IPS-NIHi7 (cell line): Measurements from ENCODE around the gene FDXR.
"Not testable (repeated sequence)": the region's sequence is repeated elsewhere in the genome, so short reads cannot be mapped to it uniquely, and the experiment has no call there.

ENCODE experiments used
- DNase-seq: peaks from one replicate; pipeline ENCODE4 v3.0.0; 2012; ENCODE audit warnings: mixed read lengths; ENCODE audit errors: extremely low spot score

The FDXR gene

DNA sequence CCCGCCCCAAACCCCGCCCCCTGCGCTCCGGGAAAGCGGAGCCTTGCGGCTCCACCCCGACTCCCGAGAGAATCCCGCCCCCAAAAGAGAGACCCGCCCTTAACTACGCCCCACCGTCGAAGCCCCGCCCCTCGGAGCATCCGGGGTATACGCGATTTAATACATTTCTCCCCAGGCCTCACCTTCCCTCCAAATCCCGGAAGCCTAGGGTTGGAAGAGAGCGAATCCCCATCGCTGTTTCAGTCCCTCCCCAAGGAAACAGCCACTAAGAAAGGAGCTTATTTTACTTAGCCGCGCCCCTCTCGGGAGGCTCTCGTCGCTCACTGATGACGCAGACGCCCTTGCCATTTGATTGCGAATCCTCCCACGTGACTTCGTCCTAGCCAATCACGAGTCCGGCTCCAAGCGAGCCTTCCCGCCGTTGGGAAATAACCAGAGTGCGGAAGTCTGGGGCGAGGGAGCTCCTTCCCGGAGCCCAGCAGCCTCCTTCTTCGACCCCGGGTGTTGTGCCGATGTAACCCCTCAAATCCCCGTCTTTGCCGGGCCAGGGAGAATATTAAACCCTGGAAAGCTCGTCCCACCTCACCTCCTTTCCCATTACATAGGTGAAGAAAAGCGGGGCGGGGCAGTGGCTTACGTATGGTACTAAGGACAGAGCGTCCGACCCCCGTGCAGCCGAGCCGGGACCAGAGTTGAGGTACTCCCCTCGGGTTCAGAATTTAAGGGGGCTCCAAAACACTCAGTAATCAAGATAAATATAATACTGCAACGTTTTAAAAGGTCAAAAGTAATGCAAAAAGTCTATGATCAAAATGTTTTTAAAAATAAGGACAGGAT is 461 bp upstream of the FDXR start:
- peak; percentile 100 for DNase-seq

DNA sequence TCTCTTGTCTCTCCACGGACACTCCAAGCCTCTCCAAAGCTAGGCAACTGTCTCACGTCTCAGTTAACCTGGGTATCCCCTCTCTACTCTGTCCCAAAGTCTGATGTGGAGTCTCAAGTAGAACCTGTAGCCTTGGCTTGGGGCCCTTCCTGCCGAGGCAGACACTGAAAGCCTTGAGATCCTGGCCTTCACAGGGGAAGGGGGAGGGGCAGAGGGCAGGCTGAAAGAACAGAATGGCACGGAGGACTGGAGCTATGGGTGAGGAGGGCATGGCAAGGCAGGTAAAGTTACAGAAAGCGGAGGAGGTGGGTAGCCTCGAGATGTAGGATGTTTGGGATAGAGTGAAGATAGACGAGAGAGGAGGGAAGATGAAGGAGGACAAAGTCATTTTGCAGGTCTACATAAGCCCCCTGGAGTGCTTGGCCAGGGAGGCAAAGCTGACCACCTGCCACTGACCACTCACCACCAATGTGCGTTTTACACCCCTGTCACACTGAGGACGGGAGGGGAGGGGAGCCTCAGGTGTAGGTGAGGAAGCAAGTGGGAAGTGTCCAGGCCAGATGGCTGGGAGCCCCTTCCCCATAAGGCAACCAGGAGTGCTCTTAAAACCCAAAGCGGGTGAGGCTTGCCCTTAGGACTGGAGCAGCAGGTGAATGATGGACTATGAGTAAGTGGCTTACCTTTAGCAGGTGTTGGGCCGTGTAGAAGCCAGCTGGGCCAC is 1.3 kb downstream of the FDXR start:
- DNase-seq: no peak

DNA sequence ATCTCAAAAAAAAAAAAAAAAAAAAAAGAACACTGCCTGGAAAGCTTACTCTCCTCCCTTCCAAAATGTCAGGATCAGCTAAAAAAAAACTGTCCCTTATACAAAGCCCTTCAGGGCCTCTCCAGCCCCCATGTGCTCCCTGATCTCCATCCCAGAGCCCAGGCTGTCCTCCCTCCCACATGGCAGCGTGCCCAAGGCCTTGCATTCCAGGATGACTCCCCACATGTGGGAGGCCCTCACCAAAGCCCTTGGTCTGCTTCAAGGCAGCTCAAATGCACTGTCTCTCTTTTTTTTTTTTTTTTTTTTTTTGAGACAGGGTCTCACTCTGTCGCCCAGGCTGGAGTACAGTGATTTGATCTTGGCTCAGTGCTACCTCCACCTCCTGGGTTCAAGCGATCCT is 2.3 kb downstream of the FDXR start:
- no peak for DNase-seq

DNA sequence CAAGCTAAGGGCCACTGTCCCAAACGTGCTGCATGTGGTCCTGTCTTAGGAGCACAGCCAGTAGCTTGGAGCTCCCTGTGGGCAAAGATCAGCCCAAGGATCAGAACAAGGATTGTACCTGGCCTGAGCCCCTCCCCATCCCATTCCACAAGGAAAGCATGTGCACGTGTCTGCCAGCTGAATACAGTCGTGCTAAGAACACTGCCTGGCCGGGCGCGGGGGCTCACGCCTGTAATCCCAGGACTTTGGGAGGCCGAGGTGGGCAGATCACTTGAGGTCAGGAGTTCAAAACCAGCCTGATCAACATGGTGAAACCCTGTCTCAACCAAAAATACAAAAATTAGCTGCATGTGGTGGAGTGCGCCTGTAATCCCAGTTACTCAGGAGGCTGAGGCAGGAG is 2.8 kb downstream of the FDXR start:
- DNase-seq: not testable (repeated sequence)

DNA sequence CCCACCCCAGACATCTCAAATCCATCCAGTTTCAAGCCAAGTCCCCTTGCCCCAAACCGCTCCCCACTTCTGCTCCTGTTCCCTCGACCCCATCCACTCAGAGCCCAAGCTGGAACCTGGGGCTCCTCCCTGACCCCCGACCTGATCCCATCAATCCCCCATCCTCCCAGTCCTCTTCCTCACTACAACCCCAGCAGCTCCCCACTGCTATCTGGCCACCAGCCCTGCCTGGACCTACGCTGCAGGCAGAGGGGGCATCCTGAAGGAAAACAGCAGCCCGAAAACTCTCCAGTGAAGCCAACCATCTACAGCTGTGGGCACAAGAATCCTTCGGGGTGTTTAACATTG is 3.9 kb downstream of the FDXR start:
- DNase-seq: no peak

DNA sequence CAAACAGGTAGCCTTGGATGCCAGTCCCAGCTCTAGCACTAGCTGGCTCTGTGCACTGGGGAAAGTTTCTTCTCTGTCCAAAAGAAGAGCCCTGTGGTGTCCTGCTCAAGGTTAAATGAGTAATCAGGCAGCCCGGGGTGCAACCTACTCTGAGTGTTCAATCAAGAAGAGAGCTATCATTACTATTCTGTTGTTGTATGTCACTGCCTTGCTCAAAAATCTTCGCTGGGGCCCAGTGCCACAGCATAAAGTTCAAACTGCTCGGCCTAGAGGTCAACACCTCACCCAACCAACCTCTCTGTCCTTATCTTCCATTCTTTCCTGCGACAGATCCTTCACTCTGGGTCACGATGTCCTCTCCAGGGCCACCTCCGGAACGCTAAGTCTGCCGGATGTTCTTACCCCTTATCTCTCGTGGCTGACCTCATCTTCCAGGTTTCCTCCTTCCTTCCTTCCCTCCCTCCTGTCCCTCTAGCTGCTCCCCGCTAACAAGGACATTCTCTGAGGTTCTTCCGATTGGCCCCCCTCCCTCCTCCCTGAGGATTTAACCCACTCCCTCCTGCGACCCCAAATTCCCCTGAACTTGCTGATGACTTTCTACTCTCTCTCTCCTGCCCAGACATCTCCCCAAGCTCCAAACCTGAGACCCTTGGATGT is 4.4 kb downstream of the FDXR start:
- DNase-seq: no peak

DNA sequence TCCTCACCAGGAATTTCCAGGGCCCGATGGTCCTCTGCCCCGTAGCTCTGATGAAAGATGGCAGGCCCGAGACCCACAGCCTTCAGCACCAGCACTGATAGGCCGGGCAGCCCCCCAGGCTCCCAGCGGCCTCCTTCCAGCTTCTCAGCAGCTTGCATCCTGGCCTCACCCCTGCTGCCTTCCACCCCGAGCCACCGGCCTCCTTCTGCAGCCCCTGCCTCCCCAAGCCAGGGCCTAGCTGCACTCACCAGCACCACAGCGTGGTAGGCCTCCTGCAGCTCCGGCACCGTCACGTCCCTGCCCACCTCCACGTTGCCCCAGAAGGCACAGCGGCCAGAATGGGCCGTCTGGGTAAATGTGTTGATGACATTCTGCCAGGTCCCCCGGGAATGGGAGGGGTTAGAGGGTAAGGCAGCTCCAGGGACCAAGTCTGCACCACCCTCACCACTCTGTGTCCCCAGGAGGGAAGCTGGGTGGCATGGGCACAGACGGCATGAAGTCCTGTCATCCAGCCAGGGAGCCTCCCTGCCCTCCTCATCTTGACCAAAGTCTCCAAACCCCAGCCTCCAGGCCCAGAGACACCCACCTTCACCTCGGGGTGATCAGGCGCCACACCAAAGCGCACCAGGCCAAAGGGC is 6.5 kb downstream of the FDXR start:
- no peak for DNase-seq

DNA sequence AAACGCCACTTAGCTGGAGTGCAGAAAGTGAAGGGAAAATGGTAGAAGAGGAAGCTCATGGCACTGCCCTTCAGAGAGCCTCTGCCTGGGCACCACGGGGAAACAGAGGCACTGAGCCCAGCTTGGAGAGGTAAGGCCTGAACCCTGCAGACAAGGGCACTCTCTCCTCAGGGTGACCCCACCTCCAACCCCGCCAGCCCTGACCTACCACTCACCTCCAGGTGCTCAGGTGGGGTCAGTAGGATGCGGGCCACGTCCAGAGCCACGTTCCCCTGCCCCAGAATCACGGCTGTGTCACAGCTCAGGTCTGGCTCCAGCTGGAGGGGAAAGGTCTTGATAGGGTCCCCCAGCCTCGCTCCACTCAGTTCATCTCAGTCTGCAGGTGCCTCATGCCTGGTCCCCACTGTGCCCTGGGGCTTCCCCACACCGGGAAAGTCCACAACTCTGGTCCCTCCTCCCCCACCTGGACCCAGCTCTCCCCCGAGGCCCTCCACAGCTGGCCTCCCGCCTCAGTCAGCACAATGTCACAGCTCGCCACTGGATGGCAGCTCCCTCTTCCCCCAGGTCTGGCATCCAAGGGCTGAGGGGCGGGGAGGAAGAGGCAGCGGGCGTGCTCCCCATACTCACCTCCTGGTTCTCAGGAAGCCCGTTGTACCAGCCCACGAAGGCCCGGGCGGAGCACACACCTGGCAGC is 7.1 kb downstream of the FDXR start:
- no peak for DNase-seq

DNA sequence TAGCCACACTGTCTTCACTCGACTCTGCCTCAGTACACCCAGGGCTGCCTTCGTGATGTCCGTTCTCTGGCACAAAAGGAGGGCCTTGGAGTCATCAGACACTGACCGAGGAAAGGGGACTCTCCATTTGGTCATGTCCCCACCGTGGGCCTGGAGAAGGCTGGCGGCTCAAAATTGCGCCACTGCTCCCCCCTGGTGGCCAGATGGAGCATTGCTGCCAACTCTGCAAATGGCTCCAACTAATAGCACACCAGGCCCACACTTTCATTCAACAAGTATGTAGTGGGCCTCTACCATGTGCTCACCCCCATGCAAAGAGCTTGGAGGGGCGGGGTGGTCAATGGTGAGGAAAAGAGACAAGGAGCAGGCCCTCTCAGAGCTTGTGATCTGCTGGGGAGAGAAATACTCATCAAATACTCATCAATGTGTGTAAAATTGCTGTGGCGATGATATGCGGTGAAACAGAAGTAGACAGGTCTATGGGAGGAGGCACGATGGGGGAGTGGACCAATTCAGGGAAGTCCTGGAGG is 7.9 kb downstream of the FDXR start:
- peak; percentile 75 for DNase-seq

DNA sequence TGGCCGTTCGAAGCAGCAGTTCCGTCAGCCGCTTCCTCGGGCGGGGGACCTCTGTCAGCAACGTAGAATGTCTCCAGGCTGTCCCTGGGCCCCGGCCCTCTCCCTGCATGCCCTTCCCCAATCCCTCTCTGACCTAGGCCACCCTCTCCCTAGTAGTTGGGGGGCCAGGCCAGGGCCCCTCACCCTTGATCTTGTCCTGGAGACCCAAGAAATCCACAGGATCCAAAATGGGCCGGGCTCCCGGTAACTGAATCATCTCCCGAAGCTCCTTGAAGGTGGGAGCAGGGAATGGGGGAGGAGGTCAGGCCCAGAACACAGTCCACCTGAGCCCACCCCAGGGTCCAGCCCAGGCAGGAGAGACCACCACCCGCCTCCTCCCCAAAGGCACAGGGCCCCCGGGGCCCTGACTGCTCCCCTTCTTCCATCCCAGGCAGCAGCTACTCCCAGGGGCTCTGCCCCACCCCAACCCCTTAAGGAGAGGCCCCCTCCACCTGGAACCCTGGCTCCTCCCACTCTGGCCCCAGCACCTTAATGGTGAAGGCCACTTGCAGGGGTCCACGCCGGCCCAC is 8.4 kb downstream of the FDXR start:
- no peak for DNase-seq

DNA sequence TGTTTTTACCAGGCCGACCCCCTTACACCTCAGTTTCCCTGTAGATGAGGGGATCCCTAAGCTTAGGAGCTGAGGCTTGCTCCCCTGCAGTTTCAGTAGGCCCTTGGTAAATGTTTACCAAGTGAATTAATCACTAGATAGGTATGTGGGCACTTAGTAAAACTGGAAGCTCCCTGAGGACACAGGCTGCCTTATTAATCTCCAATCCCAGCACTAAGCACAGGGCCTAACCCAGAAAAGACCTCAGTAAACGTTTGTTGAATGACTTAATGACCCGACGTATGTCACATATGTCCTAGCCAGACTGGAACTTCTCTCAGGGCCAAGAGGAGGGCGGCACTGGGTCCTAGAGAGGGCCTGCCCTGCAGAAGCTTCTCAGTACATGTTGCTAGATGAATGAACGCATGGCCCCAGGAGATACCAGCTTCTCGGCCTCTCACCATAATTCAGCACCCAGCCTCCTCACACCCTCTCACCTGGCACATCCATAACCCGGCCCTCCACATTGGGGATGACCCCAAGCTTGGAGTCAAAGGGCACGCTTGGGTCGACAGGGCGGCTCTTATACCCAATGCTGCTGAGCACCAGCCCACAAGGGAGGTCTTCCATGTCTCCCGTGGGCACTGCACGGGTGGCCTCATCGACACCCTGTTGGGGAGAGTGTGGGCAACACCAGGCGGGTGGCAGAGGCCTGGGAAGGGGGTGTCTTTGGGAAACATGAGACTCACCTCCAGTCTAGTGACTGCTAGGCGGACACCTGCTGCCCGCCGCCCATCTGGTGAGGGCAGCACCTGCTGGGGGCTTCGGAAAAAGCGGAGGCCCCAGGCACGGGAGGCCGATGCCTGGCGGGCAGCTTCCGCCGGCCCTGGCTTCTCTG is 9.1 kb downstream of the FDXR start:
- no peak for DNase-seq

DNA sequence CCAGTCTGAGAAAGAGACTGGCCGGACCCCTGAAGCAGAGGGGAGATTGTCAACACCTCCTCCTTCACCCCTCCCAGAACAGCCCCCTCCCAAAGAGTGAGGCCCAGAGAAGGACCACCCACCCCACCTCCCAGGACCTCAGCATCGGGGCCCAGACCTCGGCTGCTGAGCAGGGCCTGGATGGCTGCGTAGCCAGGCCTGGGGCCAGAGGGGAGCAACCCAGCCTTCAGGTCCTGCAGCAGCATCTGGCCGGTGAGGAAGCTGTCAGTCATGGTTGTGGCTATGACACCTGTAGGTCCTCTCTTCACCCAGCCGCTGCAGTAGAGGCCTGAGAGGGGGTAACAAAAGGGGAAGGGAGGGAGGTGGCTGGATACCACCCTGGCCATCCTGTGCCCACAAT is 9.9 kb downstream of the FDXR start:
- DNase-seq: no peak

DNA sequence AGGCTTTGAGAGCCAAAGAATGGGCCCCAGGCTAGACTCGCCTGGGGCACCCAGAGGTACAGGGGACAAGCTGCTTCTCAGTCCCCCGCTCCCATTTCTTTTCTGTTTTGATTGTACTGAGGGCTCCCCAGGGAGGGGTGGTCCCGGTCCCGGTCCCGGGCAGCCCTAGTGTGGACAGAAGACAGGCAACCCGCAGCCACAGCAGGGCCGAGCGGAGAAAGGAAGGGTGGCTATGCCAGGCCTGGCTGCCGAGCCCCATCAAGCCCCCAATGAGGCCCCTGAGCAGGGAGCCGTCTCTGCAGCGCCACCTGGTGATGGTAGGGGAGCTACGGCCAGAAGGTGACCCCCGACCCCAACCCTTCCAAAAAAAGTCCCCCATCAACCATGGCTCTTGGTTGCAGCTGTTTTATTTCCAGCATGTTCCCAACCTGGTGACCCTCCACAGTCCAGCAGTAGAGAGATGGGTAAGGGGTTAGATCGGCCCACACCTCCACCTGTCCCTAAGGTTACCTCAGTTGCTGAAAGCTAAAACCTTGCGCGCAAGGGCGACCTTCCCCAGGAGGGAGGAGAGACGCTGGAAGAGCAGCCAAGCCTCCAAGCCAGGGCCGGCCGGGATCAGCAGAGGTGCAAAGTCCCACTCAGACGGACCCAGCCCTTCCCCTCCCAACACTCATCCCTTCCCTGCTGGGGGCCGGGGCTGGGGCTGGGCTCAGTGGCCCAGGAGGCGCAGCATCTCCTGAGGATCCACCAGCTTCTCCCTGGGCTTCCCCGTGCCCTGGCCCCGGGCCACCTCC is 10.5 kb downstream of the FDXR start:
- peak; percentile 86 for DNase-seq

DNA sequence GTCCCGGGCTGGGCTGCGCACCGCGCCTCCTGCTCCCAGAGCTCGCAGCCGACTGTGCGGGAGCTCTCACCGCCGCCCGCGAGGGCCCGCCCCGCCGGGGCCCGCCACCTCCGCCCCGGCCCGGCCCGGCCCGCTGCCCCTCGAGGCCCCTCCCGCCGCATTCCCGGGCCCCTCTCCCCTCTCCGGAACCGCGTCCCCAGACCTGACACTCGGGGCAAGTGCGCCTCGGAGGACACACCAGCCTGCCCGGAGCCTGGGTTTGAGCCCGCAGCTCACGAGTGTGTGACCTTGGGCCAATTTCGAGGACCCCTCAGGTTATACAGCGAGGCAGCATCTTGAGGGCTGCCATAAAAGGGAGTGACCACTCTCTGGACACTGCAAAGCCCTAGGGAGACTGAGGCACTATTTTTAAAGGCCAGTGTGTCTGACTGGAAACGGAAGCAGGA is 11.1 kb downstream of the FDXR start:
- DNase-seq: no peak

DNA sequence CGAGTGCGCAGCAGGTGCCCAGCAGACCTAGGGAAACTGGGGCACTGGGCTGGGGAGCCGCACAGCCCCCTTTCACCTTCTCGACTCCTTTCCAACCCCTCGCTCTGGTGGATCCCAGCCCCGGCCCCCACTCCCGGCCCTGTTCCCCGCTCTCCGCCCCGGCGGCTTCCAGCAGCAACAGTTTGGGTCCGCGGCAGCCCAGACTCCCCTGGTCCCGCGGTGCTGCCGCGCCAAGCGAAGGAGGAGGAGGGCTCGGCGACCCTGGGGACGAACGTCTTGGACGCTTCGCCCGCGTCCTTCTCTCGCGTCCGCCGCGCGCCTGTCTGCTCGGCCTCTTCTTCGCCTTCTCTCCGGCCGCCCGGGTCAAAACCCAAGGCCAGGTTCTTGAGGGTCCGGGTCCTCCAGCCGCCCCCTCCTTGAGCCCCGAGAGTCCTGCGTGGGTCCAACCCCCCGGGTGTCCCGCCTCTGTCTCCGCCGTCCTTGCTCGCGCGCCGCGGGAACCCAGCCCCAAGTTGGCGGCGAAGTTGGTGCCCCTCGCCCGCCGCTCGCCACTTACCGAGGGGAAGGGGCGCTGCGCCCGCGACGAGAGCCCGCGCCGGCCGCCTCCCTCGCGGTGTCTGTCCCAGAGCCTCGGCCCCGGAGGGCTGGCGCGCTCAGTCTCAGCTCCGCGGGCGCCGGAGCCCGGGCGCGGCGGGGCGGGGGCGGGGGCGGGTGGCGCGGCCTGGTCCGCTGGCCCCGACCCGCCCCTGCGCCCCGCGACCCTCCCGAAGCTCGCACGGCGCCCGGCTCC is 11.7 kb downstream of the FDXR start:
- DNase-seq: no peak

DNA sequence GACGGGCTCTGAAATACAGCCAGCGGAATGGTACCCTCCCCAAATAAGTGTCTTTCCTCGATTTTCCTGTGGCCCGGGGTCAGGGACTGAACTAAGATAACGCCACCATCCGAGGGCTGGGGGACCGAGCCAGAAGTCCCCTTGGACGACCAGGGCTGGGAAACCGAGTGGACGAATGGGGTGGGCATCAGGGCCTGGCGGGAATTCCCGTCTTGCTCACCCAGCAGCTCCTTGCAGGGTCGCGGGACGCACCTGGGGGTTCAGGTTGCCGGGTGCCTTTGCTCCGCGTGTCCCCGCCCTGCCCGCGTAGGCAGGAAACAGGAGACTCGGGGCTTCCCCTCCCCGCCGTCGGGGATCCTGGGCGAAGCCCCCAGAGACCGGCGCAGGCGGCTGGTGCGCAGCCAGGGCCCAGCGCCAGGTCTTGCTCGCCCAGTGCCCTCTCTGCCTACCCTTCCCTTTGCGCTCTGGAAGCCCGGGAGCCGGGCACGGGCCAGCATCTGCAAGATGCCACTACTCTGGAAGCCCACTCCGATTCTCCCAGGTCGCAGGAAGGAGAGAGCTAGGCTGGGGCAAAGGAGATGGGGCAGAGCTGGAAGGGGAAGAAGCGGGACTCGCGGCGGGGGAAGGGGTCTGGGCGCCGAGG is 12.4 kb downstream of the FDXR start:
- DNase-seq: no peak

DNA sequence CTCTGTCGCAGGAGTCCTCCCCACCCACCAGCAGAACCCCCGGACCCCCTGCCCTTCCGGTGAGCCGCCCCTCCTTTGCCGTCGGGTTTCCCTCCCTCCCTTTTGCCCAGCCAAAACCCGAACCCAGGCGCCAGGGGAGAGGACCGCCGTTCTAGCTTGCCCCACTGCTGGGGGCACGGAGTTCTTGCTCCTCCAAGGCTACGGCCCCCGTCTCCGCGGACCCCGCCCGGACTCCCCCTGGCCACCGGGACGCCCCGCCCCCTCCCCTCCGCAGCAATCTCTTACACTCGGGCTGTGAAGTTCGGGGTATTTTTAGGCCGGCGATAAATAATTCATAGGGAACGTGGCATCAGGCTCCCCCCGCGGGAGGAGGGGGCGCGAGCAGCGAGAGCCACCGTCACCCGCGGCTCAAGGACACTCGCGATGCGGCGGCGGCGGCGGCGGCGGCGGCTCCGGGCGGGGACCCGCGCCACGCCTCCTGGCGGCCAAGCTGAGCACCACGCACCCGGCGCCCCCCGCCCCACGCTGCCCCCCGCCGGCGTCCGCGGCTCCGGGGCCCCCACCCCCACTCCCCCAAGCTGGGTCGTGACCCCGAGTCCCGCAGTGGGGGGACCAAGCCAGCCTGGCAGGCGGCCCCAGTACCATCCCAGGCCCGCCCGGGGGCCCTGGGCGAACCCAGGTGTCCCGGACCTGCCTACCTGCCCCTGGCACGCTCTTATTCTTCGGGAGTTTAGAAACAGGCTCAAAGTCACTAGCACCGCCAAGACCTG is 13.2 kb downstream of the FDXR start, which contains the start of gene GRIN2C:
Gene GRIN2C (minus strand): TSS at position 427 of the 770 bp plus-strand sequence. CDS start 4,793 bp downstream, outside the sequence.
- no peak for DNase-seq
